Neural cell (in vitro differentiated cells): ENCODE measurements around the gene DBN1.

Source experiments
- EP300 ChIP-seq: fragments of 450-650 bp; conservative IDR thresholded peaks from 2 replicates; pipeline ENCODE4 v1.6.1; 2014; ENCODE audit warnings: antibody characterized with exemption, mild to moderate bottlenecking, moderate library complexity; ENCODE audit not compliant: poor library complexity, severe bottlenecking
- EZH2 ChIP-seq: fragments of 200-600, 300-800 bp; shearing (Covaris generic), sonication (generic); IDR thresholded peaks from 2 replicates; pipeline ENCODE4 v1.6.1; 2014; ENCODE audit warnings: antibody characterized with exemption, low read length, borderline replicate concordance, mild to moderate bottlenecking; ENCODE audit not compliant: insufficient read depth, poor library complexity, severe bottlenecking
- POLR2AphosphoS5 ChIP-seq: IDR thresholded peaks from 2 replicates; pipeline ENCODE4 v1.6.1; 2012
- TF ChIP-seq, protein P1 (sequence below): fragments of 450-650 bp; IDR thresholded peaks from 2 replicates; pipeline ENCODE4 v1.5.1; 2014; ENCODE audit warnings: antibody characterized with exemption, mild to moderate bottlenecking, moderate library complexity; ENCODE audit not compliant: poor library complexity, severe bottlenecking

DNA sequence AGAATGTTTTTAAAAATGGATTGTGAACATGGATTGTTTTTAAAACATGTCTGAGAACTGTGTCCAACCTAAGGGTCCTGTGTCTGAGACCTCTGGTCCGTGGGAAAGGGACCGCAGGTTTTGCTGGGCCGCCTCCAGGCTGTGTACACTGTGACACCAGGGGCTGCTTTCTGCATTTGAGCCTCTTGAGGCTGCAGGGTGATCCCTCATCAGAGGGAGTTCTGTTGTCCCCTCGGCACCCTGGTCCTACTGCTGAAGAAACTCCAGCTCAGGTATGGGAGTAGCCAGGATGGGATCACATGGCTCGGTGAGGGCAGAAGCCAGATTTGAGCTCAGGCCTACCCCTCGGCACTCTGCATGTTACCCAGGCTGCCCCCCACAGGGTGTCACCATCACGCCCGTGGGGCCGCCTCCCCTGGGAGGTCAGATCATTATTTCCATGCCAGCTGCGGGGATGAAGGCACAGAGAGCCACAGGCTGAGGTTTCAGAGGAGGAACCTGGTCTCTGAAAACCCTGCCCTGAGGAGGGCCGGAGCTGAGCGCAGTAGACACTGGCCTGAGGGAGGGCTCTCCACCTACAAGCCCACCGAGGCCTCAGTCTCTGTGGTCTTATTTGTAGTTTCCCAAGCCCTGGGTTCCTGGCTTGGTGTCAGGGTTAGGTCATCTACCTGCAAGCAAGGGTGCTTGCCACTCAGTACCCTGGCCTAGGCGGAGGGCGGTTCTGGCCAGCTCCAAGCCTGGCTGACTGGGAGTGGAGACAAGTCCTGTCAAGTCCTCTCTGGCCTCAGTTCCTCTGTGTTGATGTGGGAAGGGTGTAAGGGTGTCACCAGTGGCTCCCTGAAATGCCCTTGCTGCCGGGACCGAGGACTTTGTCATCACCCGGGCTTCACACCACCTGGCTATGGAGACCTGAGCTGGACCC lies 24.0 kb downstream of the DBN1 start:
- TF ChIP-seq POLR2AphosphoS5 (peak; percentile 7), EP300 (no peak), EZH2 (no peak)
- TF ChIP-seq, protein P1, sequence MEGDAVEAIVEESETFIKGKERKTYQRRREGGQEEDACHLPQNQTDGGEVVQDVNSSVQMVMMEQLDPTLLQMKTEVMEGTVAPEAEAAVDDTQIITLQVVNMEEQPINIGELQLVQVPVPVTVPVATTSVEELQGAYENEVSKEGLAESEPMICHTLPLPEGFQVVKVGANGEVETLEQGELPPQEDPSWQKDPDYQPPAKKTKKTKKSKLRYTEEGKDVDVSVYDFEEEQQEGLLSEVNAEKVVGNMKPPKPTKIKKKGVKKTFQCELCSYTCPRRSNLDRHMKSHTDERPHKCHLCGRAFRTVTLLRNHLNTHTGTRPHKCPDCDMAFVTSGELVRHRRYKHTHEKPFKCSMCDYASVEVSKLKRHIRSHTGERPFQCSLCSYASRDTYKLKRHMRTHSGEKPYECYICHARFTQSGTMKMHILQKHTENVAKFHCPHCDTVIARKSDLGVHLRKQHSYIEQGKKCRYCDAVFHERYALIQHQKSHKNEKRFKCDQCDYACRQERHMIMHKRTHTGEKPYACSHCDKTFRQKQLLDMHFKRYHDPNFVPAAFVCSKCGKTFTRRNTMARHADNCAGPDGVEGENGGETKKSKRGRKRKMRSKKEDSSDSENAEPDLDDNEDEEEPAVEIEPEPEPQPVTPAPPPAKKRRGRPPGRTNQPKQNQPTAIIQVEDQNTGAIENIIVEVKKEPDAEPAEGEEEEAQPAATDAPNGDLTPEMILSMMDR, result no peak
